A673 (cell line): Measurements from ENCODE around the gene MYO1E. TPM values are rescaled to one million over a fixed set of nuclear protein-coding genes. Genes with fewer than 3 reads are reported as not detected.

Source experiments
- BruUV-seq: library from RNA; stranded (reverse); fragments of 400-500 nt; replicated peaks from 2 replicates; lab custom pipeline; 2021; lab: Mats Ljungman, UMichigan
- CTCF ChIA-PET: fragments of 300-600 bp; sonication (Branson Sonifier 250); formaldehyde crosslinking; loops from one replicate; lab custom pipeline; 2022; ENCODE audit warnings: antibody characterized with exemption; lab: Charles Lee
- POLR2A ChIA-PET: fragments of 300-600 bp; sonication (Branson Sonifier 250); formaldehyde crosslinking; loops from one replicate; lab custom pipeline; 2022; ENCODE audit warnings: antibody characterized with exemption; ENCODE audit not compliant: low non-redundant PET; lab: Charles Lee
- DNase-seq: peaks from one replicate; pipeline ENCODE4 v3.0.0-alpha.2; 2015; ENCODE audit warnings: low spot score
- H3K27ac ChIP-seq: fragments of 200-600 bp; sonication (generic); 2 replicates; pipeline ENCODE4 v1.5.1; 2016; ENCODE audit warnings: mixed run types, low read depth, mild to moderate bottlenecking, mixed read lengths, antibody characterized with exemption, low read length; ENCODE audit not compliant: poor library complexity, severe bottlenecking
- H3K27me3 ChIP-seq: fragments of 200-600 bp; sonication (generic); replicated peaks from 2 replicates; pipeline ENCODE4 v1.6.1; 2017; ENCODE audit warnings: mixed run types, low read depth, mild to moderate bottlenecking, mixed read lengths, antibody characterized with exemption, low read length; ENCODE audit not compliant: insufficient read depth, poor library complexity
- H3K36me3 ChIP-seq: fragments of 200-600 bp; sonication (generic); 2 replicates; pipeline ENCODE4 v1.6.1; 2016; ENCODE audit warnings: mixed run types, mild to moderate bottlenecking, mixed read lengths, antibody characterized with exemption, low read length; ENCODE audit not compliant: insufficient read depth, poor library complexity, severe bottlenecking
- H3K4me1 ChIP-seq: fragments of 200-600 bp; sonication (generic); 2 replicates; pipeline ENCODE4 v1.6.1; 2017; ENCODE audit warnings: mixed run types, mild to moderate bottlenecking, mixed read lengths, antibody characterized with exemption, low read length; ENCODE audit not compliant: insufficient read depth, poor library complexity, severe bottlenecking
- H3K4me3 ChIP-seq: fragments of 200-600 bp; sonication (generic); 2 replicates; pipeline ENCODE4 v1.5.1; 2016; ENCODE audit warnings: low read depth, mixed run types, mild to moderate bottlenecking, mixed read lengths, low read length; ENCODE audit not compliant: poor library complexity, severe bottlenecking
- H3K9me3 ChIP-seq: fragments of 200-600 bp; sonication (generic); 2 replicates; pipeline ENCODE4 v1.6.1; 2016; ENCODE audit warnings: mixed run types, low read depth, mild to moderate bottlenecking, mixed read lengths, antibody characterized with exemption, low read length; ENCODE audit not compliant: poor library complexity, severe bottlenecking
- CTCF ChIP-seq: fragments of 300-800, 200-600 bp; sonication (generic); conservative IDR thresholded peaks from 2 replicates; pipeline ENCODE4 v1.5.1; 2017; ENCODE audit warnings: low read depth, mild to moderate bottlenecking, antibody characterized with exemption, low read length, moderate library complexity, mixed read lengths
- EZH2 ChIP-seq: fragments of 200-600 bp; sonication (generic); IDR thresholded peaks from 2 replicates; pipeline ENCODE4 v1.6.1; 2017; ENCODE audit warnings: borderline replicate concordance, low read depth, mild to moderate bottlenecking, mixed read lengths, antibody characterized with exemption, low read length; ENCODE audit not compliant: poor library complexity, severe bottlenecking
- intact Hi-C: fragments of 100-400 bp; cut with micrococcal nuclease; formaldehyde crosslinking; loops from one replicate; pipeline ENCODE4 v1.10.0; 2022; ENCODE audit not compliant: unreplicated experiment
- total RNA-seq: library from RNA; stranded (reverse); gene quantifications from 2 replicates; pipeline ENCODE4 v1.2.3, GENCODE V29; 2021

MYO1E gene
- total RNA-seq, 1 experiment from 2014 or later: 7.9 TPM

DNA sequence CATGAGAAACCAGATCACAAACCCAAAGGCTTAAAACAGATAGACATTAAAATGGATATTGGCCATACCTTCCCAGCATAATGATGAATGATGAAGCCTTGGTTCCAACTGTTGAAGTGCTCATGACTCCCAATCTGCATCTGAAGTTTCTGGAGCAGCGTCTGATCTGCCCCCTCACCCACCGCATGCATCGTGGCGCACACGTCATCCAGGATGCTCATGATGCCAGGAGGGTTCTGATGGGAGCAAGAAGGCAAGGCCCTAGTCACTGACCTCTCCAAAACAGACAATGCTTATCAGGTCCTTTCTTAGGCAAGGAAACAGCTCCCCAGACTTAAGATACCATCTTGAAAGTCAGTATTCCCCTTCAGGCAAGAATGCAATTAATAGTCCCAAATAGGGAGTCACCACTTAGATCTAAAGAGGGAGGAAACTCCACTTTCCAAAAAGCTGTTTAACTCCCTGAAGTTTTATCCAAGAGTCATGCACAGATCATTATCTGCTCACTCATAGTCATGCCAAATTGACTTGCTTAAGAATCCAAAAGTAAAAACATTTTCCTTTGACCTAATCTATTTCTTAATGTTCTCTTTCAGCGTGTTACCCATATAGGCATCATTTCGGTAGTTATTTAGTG is 163.9 kb downstream of the MYO1E start:
- no peaks in the 10 kb centered on the region for H3K36me3 ChIP-seq
- no peak for TF ChIP-seq EZH2
- no peak for TF ChIP-seq CTCF
- H3K27me3 ChIP-seq: no peaks in the 10 kb centered on the region
- CTCF ChIA-PET: no interaction called here
- H3K27ac ChIP-seq: no peak overlapping the region
- H3K9me3 ChIP-seq: no peaks in the 10 kb centered on the region
- intact Hi-C loops: no loop called here
- no peak overlapping the region for H3K4me3 ChIP-seq
- POLR2A ChIA-PET: no interaction called here
- BruUV-seq: no TSS peak
- DNase-seq: peak; percentile 29
- H3K4me1 ChIP-seq: no peaks in the 10 kb centered on the region

DNA sequence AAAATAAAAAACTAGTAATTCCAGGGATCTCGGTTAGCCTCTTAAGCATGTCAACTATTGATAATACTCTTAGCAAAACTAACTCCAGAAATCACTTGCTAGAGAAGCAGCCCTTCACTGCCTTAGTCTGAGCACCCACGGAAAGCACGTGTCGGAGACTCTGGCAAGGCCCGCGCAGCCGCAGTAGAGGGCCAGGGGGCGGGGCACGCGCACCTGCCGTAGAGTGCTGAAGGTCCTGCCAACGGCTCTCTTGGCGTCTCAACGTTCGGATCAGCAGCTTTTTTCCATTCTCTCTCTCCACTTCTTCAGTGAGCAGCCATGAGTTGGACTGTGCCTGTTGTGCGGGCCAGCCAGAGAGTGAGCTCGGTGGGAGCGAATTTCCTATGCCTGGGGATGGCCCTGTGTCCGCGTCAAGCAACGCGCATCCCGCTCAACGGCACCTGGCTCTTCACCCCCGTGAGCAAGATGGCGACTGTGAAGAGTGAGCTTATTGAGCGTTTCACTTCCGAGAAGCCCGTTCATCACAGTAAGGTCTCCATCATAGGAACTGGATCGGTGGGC is 166.0 kb downstream of the MYO1E start, which contains the start of gene LDHAL6B:
LDHAL6B (plus strand) TSS at position 221 of the 561 bp plus-strand sequence; CDS start at position 319, 98 bp downstream.
- no peak for DNase-seq
- ChIA-PET POLR2A (no interaction called here), CTCF (no interaction called here)
- no peaks in the 10 kb centered on the region for H3K4me1 ChIP-seq
- H3K9me3 ChIP-seq: no peaks in the 10 kb centered on the region
- TF ChIP-seq EZH2: no peak
- no peak for TF ChIP-seq CTCF
- BruUV-seq: no TSS peak
- H3K36me3 ChIP-seq: no peaks in the 10 kb centered on the region
- H3K27ac ChIP-seq: no peak within 1 kb of the TSS
- H3K27me3 ChIP-seq: no peaks in the 10 kb centered on the region
- H3K4me3 ChIP-seq: no peak within 1 kb of the TSS
- intact Hi-C loops: no loop called here

- TF ChIP-seq EZH2: no peak
- TF ChIP-seq CTCF: no peak
- POLR2A ChIA-PET: no interaction called here
- no TSS peak for BruUV-seq
- Histone ChIP-seq H3K9me3 (no peaks in the 10 kb centered on the region), H3K4me3 (no peak overlapping the region), H3K27ac (no peak overlapping the region), H3K4me1 (no peaks in the 10 kb centered on the region), H3K36me3 (no peaks in the 10 kb centered on the region), H3K27me3 (no peaks in the 10 kb centered on the region)
- intact Hi-C loops: no loop called here
- DNase-seq: no peak
- CTCF ChIA-PET: no interaction called here
Observed at GRCh38 chr15:59205839-59206622, 166.6 kb downstream of the MYO1E start.
